GM21529 (cell line): ENCODE results near the gene PRKCG.

Source experiments
- ATAC-seq: cut with Tn5 transposase; IDR thresholded peaks from one replicate; pipeline ENCODE4 v1.9.1; 2021; ENCODE audit not compliant: unreplicated experiment

The PRKCG gene

GRCh38 chr19:53871454-53871853 lies 10.5 kb upstream of the PRKCG start:
- no peak for ATAC-seq

- ATAC-seq = no peak
Observed at GRCh38 chr19:53872762-53873161, 9.2 kb upstream of the PRKCG start.

- no peak for ATAC-seq
Observed at GRCh38 chr19:53873773-53874605, 8.0 kb upstream of the PRKCG start.

GRCh38 chr19:53874606-53874990 lies 7.4 kb upstream of the PRKCG start:
- ATAC-seq = no peak

GRCh38 chr19:53875602-53876325 lies 6.2 kb upstream of the PRKCG start:
- ATAC-seq = no peak

- no peak for ATAC-seq
Observed at GRCh38 chr19:53876651-53877224, 5.3 kb upstream of the PRKCG start.

GRCh38 chr19:53877361-53877766 lies 4.6 kb upstream of the PRKCG start:
- no peak for ATAC-seq

- ATAC-seq = no peak
Observed at GRCh38 chr19:53878776-53879139, 3.2 kb upstream of the PRKCG start.

GRCh38 chr19:53879140-53880081 lies 2.6 kb upstream of the PRKCG start:
- ATAC-seq = peak; percentile 85

GRCh38 chr19:53880711-53881481 lies 1.1 kb upstream of the PRKCG start:
- no peak for ATAC-seq

- ATAC-seq = no peak
Observed at GRCh38 chr19:53882391-53883050, 524 bp downstream of the PRKCG start.

GRCh38 chr19:53883231-53883661 lies 1.2 kb downstream of the PRKCG start:
- ATAC-seq = no peak

GRCh38 chr19:53883741-53884140 lies 1.7 kb downstream of the PRKCG start:
- ATAC-seq = no peak

- ATAC-seq = no peak
Observed at GRCh38 chr19:53884256-53884655, 2.3 kb downstream of the PRKCG start.

GRCh38 chr19:53885036-53885435 lies 3.0 kb downstream of the PRKCG start:
- ATAC-seq = no peak

- ATAC-seq = no peak
Observed at GRCh38 chr19:53892301-53892980, 10.4 kb downstream of the PRKCG start.

- no peak for ATAC-seq
Observed at GRCh38 chr19:53892981-53893325, 11.0 kb downstream of the PRKCG start.

- ATAC-seq = no peak
Observed at GRCh38 chr19:53894707-53895106, 12.7 kb downstream of the PRKCG start.

- ATAC-seq = no peak
Observed at GRCh38 chr19:53896682-53897081, 14.7 kb downstream of the PRKCG start.
